HG03354 (cell line): ENCODE results near the gene HTRA1.

Source experiments
- ATAC-seq: cut with Tn5 transposase; IDR thresholded peaks from one replicate; pipeline ENCODE4 v1.9.1; 2021; ENCODE audit warnings: mild to moderate bottlenecking; ENCODE audit not compliant: unreplicated experiment, poor library complexity, severe bottlenecking

The HTRA1 gene

GRCh38 chr10:122510326-122510725, 49.0 kb downstream of the HTRA1 start:
- ATAC-seq: no peak

- ATAC-seq: no peak
Measured at GRCh38 chr10:122510736-122511135, 49.4 kb downstream of the HTRA1 start.

- ATAC-seq: no peak
Measured at GRCh38 chr10:122513053-122513452, 51.7 kb downstream of the HTRA1 start.

- no peak for ATAC-seq
Measured at GRCh38 chr10:122514045-122514840, 52.9 kb downstream of the HTRA1 start.

GRCh38 chr10:122515022-122515424, 53.7 kb downstream of the HTRA1 start:
- ATAC-seq: no peak

- no peak for ATAC-seq
Measured at GRCh38 chr10:122515588-122516231, 54.4 kb downstream of the HTRA1 start.

- no peak for ATAC-seq
Measured at GRCh38 chr10:122516734-122517133, 55.4 kb downstream of the HTRA1 start.

- no peak for ATAC-seq
Measured at GRCh38 chr10:122519144-122519543, 57.8 kb downstream of the HTRA1 start.

GRCh38 chr10:122519873-122520272, 58.5 kb downstream of the HTRA1 start:
- no peak for ATAC-seq

- ATAC-seq: no peak
Measured at GRCh38 chr10:122521011-122521410, 59.7 kb downstream of the HTRA1 start.

- no peak for ATAC-seq
Measured at GRCh38 chr10:122524811-122525210, 63.5 kb downstream of the HTRA1 start.

- ATAC-seq: no peak
Measured at GRCh38 chr10:122525788-122526187, 64.4 kb downstream of the HTRA1 start.

- ATAC-seq: no peak
Measured at GRCh38 chr10:122526892-122527291, 65.5 kb downstream of the HTRA1 start.

GRCh38 chr10:122530177-122530576, 68.8 kb downstream of the HTRA1 start:
- ATAC-seq: no peak

- ATAC-seq: no peak
Measured at GRCh38 chr10:122531261-122531660, 69.9 kb downstream of the HTRA1 start.

GRCh38 chr10:122531939-122532338, 70.6 kb downstream of the HTRA1 start:
- ATAC-seq: no peak

GRCh38 chr10:122532601-122533296, 71.4 kb downstream of the HTRA1 start:
- ATAC-seq: no peak

- ATAC-seq: no peak
Measured at GRCh38 chr10:122537545-122537944, 76.2 kb downstream of the HTRA1 start.

GRCh38 chr10:122541541-122542002, 80.2 kb downstream of the HTRA1 start:
- no peak for ATAC-seq

- no peak for ATAC-seq
Measured at GRCh38 chr10:122543676-122544445, 82.5 kb downstream of the HTRA1 start.
